Right ventricle myocardium inferior (tissue), 1 donor: Measurements from ENCODE around the gene VTI1A. TPM values are rescaled to one million over a fixed set of nuclear protein-coding genes. Genes with fewer than 3 reads are reported as not detected.

Experiments used
- ATAC-seq: fragments of 200-7000 bp; cut with Tn5 transposase; one replicate; pipeline ENCODE4 v1.9.1; 2020; ENCODE audit warnings: mild to moderate bottlenecking, moderate library complexity
- DNase-seq: peaks from one replicate; pipeline ENCODE4 v3.0.0; 2021; ENCODE audit errors: missing footprints
- intact Hi-C: fragments of 100-400 bp; cut with DNase I; formaldehyde crosslinking; loops from one replicate; pipeline ENCODE4 v1.11.0; 2022
- total RNA-seq: library from RNA; stranded (reverse); fragmentation: NEBNext Ultra II Directional; extraction: Animal tissue kit (Norgen Biotek cat#: 25700); gene quantifications from one replicate; pipeline ENCODE4 v1.2.1, GENCODE V29; 2021
- donor health status: DM: no; HTN: yes; CAD: no; lungs with severe emphysema.

VTI1A gene
- total RNA-seq, 1 donor from 2014 or later, result 21.2 TPM

DNA sequence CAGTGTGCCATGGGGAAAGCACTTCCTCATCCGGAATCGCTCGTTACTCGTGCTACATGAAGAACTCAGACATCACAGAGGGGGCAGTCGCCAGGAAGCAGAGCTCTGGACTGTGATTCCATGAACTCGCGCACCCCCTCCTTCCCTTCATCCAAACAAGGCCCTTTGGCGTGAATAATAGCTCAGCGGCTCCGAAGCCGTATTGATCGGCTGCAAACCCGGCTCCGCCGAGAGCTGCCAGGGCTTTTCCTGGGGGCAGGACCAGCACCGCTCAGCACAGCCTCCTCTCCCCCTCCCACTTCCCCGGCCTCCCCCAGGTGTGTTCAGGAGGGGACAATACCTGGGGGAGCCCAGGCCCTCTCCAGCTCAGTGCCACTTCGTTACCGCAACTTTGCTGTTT lies 374.0 kb downstream of the VTI1A start:
- intact Hi-C loops, result no loop called here
- no peak for DNase-seq
- no peak for ATAC-seq

- intact Hi-C loops, result no loop called here
- no peak for DNase-seq
- no peak for ATAC-seq
These were observed 374.6 kb downstream of the VTI1A start for GRCh38 chr10:112821663-112822062.

- intact Hi-C loops, result no loop called here
- DNase-seq (no peak), ATAC-seq (no peak)
These were observed 376.0 kb downstream of the VTI1A start for GRCh38 chr10:112823007-112823406.

DNA sequence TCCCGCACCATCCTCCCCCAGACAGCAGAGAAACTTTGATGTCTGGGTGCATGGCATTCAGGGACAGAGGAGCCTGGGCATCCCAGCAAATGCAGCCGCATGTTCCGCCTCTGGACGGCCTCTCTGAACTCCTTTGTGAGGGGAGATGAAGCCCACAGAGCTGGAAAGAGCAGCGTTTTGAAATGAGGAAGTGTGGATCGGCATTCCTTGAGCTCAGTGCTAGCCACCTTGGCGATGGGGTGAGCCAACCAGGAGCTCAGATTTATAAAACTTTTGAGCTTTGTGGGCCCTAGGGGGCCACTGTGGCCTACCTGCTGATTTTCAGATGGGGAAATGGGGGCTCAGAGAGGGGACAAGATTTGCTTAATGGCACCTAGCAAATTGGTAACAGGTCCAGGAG lies 376.6 kb downstream of the VTI1A start:
- ATAC-seq (no peak), DNase-seq (no peak)
- intact Hi-C loops, result no loop called here

DNA sequence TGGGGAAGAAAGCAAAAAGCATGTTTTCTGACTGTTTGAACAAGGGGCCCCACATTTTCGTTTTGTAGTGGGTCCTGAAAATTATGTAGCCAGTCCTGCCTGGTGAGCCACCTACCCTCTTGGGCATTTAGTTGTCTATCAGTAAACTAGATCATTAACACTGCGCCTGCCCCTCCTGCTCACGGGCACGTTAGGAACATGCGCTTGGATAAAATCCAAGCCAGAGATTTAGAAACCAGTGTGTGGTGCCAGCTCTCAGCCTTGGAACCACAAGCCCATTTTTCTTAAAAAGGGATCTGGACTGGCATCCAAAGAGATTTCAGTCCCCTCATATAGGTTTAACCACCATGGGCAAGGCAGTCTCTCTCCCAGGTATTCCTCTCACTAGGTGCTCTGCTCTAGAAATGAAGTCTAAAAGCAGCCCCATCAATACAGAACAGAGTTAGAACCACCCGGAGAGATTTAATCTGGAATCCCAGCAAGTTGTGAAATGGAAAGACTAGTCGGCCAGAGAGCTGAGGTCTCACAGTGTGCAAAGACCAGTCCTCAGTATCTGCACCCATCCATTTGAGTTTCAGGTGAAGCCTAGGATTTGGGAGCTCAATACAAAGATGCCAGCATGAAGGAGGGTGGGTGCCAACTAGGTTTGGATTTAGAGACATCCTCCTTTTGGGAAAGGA lies 379.1 kb downstream of the VTI1A start:
- intact Hi-C loops, result no loop called here
- no peak for ATAC-seq
- DNase-seq, result no peak

DNA sequence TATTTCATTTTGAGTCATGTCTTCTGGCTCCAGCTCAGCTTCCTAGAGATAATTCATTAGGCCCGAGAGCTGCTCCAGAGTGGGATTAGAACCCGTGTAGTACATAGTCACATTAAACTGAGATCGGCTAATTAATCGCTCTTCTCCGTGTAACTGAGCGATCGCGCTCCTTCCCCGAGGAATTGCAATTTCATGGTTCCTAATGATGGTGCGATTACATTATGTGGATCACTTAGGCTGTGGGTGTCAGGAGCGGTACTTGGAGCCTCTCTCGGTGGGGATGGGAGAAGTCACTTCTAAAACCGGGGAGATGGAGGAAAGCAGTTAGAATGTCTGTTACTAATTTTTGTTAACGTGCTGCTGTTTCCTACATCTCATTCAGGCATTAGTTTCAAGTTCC lies 380.1 kb downstream of the VTI1A start:
- ATAC-seq (no peak), DNase-seq (no peak)
- intact Hi-C loops, result no loop called here

DNA sequence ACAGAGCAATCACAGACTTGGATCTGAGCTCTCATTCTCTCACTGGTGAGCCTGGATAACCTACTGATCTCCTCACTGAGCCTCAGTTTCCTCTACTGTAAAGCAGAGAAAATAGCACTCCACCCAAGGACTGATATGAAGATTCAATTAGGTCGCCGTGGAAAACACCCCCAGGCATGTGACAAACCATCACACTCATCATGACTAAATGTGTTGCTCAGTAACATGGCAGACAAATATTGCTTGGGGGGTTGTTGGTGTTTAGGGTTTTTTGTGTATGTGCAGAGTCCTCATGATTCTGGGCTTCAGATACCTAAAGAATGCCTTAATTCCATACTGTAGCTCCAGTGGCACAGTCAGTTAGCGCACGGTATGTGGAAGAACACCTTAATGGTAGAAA lies 380.9 kb downstream of the VTI1A start:
- intact Hi-C loops, result no loop called here
- ATAC-seq (no peak), DNase-seq (no peak)

- DNase-seq (no peak), ATAC-seq (no peak)
- intact Hi-C loops, result no loop called here
These were observed 384.8 kb downstream of the VTI1A start for GRCh38 chr10:112831859-112832258.

DNA sequence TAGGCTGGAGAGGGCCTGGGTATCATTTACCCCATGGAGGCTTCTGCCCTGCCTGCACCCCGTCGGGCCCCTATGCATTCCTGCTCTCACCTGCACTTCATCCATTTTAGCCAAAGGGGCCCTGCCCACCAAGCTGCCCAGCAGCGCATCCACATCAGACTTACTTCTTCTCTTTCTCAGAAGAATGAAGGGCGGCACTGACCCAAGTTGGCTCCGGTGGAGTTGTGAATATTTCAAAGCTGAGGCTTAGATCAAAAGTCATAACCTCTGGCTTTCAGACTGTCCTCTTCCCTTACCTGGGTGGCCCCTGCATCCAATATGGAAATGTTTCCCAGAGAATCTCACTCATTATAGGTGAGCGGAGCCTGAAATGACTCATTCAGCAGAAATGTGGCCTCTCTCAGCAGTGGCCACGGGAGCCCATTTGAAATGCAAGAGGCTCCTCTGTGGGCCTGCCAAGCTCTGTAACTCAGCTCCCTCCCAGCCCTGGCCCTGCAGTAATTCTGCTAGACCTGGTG lies 385.4 kb downstream of the VTI1A start:
- DNase-seq (no peak), ATAC-seq (no peak)
- intact Hi-C loops, result no loop called here

- DNase-seq, result no peak
- no peak for ATAC-seq
- intact Hi-C loops, result no loop called here
These were observed 385.9 kb downstream of the VTI1A start for GRCh38 chr10:112832959-112833358.

DNA sequence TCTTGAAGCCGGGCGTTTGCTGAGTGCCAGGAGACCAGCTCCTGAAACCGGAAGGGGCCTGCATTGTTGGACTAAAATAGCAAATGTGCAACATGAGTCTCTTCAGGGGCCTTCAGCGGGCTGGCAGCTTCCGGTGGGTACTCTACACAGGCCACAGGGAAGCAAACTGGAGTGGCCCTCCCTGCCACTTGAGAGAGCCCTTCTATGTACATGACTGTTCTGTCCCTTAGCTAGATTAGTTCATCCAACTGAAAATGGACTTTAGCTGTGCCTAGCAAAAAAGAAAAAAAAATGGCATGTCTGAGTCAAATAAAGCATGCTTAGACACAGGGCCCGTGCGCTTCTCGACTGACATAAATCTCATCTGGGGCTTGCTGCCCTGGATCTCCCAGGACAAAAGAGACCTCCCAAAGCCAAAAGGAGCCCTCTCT lies 387.8 kb downstream of the VTI1A start:
- intact Hi-C loops, result no loop called here
- no peak for DNase-seq
- ATAC-seq, result no peak

- ATAC-seq, result no peak
- intact Hi-C loops, result no loop called here
These were observed 388.3 kb downstream of the VTI1A start for GRCh38 chr10:112835217-112835715.

GRCh38 chr10:112835944-112836451 lies 389.0 kb downstream of the VTI1A start:
- intact Hi-C loops, result no loop called here
- DNase-seq (peak; percentile 79), ATAC-seq (peak; percentile 90)

More at GRCh38 chr10:112835217-112835715, 388.3 kb downstream of the VTI1A start:
- DNase-seq, result no peak

DNA sequence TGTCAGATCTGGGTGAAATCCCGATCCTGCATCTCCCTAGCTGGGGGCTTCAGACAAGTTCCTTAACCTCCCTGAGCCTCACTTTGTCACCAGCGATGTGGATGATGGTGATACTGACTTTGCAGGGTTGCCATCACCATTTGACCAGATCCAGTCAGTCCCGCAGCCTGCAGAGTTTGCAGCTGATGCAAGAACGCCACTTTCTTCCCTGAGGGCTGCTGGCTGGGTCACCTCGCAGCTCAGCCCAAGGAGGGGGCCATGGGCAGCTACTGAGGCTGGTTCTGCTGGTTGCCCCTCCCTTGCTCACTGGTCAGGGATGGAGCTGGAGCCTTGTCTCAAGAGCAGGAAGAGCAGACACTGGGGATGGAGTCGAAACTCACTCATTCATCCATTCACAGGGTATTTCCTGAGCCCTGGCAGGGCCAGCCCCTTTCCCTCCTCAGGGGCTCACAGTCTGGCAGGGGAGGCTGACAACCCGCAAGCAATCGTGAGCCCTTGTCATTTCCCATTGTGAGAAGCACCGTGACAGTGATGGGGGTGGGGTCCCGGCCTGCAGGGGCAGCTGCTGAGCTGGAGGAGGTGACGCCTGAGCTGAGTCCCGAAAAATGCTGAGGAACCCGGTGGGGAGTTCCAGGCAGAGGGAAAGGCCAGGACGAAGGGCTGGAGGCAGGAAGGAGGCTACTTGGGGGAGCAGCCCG lies 391.9 kb downstream of the VTI1A start:
- ATAC-seq, result no peak
- DNase-seq, result no peak
- intact Hi-C loops, result no loop called here

- intact Hi-C loops, result no loop called here
- DNase-seq (no peak), ATAC-seq (no peak)
These were observed 393.1 kb downstream of the VTI1A start for GRCh38 chr10:112839928-112840654.

GRCh38 chr10:112841549-112841948 lies 394.5 kb downstream of the VTI1A start:
- ATAC-seq (no peak), DNase-seq (no peak)
- intact Hi-C loops, result no loop called here

DNA sequence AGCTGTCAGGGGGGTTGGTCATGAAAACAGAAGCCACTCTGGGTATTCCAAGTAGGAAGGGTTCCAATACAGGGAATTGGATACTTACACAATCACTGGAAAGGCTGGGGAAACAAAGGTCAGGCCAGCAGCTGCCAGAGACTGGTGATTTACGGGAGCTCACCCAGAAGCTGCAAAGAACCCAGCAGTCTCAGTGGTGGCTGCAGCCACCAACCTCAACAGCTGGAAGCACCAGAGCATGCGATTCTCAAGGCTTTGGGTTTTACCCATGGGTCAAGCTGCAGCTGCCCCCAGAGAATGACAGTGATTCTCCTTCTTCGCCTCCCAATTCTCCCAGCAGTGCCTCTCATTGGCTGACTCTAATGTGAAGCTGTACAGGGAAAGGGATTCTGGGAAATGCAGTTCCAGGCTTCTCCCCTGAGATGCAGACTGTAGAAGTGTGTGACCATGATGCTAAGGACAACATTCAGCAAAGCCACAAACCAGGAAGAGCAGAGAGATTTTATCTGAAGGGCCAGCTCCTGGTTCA lies 395.9 kb downstream of the VTI1A start:
- ATAC-seq (peak; percentile 39), DNase-seq (no peak)
- intact Hi-C loops, result no loop called here

DNA sequence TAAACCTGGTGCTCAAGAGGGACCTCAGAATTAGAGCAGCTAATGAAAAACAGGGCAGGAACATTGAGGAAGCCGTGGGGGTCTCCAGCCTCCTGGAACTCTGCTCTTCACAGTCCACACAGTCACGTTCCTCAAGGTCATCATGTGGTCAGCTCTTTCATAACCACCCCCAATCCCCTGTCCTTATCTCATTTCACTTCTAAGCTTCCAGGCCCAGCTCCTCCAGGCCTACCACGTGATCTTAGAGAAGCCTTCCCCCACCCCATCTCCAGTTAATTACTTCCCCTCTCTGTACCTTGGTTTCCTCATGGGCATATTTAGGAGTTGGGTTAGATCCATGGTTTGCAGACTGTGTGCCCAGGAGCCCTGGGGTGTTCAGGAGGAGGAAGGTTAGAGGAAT lies 396.6 kb downstream of the VTI1A start:
- DNase-seq, result no peak
- no peak for ATAC-seq
- intact Hi-C loops, result no loop called here
